GM12878 (cell line): ENCODE data around the gene SHB. TPM values are rescaled to one million over a fixed set of nuclear protein-coding genes. Genes with fewer than 3 reads are reported as not detected.

Source experiments
- ATAC-seq: fragments of 200-7000 bp; cut with Tn5 transposase; 3 replicates; pipeline ENCODE4 v1.9.1; 2020; ENCODE audit warnings: mild to moderate bottlenecking, moderate library complexity
- BruUV-seq: library from RNA; stranded (reverse); fragments of 400-500 nt; replicated peaks from 2 replicates; lab custom pipeline; 2021; lab: Mats Ljungman, UMichigan
- CTCF ChIA-PET: fragments of 300-600 bp; sonication (Branson Sonifier 250); formaldehyde crosslinking; extraction: SDS; loops from one replicate; lab custom pipeline; 2021; ENCODE audit warnings: inconsistent platforms; lab: Yijun Ruan, JAX
- POLR2A ChIA-PET: fragments of 350-600 bp; formaldehyde crosslinking; extraction: SDS; loops from one replicate; lab custom pipeline; 2021; ENCODE audit warnings: inconsistent platforms; lab: Charles Lee
- RAD21 ChIA-PET: fragments of 300-600 bp; sonication (Branson Sonifier 250); formaldehyde crosslinking; loops from one replicate; lab custom pipeline; 2023; ENCODE audit warnings: antibody characterized with exemption; ENCODE audit not compliant: unreplicated experiment; lab: Charles Lee
- SMC1A ChIA-PET: fragments of 300-600 bp; sonication (Branson Sonifier 250); formaldehyde crosslinking; loops from one replicate; lab custom pipeline; 2023; ENCODE audit not compliant: unreplicated experiment, uncharacterized antibody; lab: Charles Lee
- DNase-seq: peaks from one replicate; pipeline ENCODE4 v3.0.0-alpha.2; 2011; ENCODE audit warnings: low read depth, low spot score
- FAIRE-seq: peaks from 3 replicates; lab custom pipeline; 2011; peaks lifted over from hg19 to GRCh38; lab: Jason Lieb, UNC
- H2AFZ ChIP-seq: 2 replicates; pipeline ENCODE4 v1.6.0; 2011; ENCODE audit warnings: low read depth, low read length, control low read depth; ENCODE audit not compliant: control insufficient read depth
- H3K27ac ChIP-seq: 2 replicates; pipeline ENCODE4 v1.5.1; 2011; ENCODE audit warnings: control low read depth; ENCODE audit not compliant: control insufficient read depth, insufficient read depth
- H3K27me3 ChIP-seq, 2 experiments: replicated peaks in 1 of 2; 2 replicates each; pipeline versions ENCODE4 v1.6.0 to v1.6.1; 2011; ENCODE audit warnings: low read length in 1 of 2; ENCODE audit not compliant: control insufficient read depth in 2 of 2, insufficient read depth in 2 of 2
- H3K36me3 ChIP-seq, 2 experiments: 2 replicates each; pipeline ENCODE4 v1.5.1; 2011; ENCODE audit warnings: low read length in 1 of 2; ENCODE audit not compliant: control insufficient read depth in 2 of 2, insufficient read depth in 2 of 2
- H3K4me1 ChIP-seq: 2 replicates; pipeline ENCODE4 v1.6.1; 2011; ENCODE audit warnings: mild to moderate bottlenecking, low read length, moderate library complexity, mixed read lengths; ENCODE audit not compliant: control insufficient read depth, insufficient read depth
- H3K4me2 ChIP-seq: 2 replicates; pipeline ENCODE4 v1.6.0; 2011; ENCODE audit warnings: control low read depth; ENCODE audit not compliant: control insufficient read depth, insufficient read depth
- H3K4me3 ChIP-seq: fragments of 200-600 bp; sonication (generic); 2 replicates; pipeline ENCODE4 v1.5.1; 2016
- H3K79me2 ChIP-seq: 2 replicates; pipeline ENCODE4 v1.6.0; 2011; ENCODE audit warnings: low read length; ENCODE audit not compliant: control insufficient read depth, insufficient read depth
- H3K9ac ChIP-seq: 2 replicates; pipeline ENCODE4 v1.8.0; 2011; ENCODE audit warnings: low read length, control low read depth, mixed read lengths; ENCODE audit not compliant: control insufficient read depth, insufficient read depth
- H3K9me3 ChIP-seq: replicated peaks from 3 replicates; pipeline ENCODE4 v1.5.1; 2011; ENCODE audit warnings: mild to moderate bottlenecking, low read length; ENCODE audit not compliant: control insufficient read depth, insufficient read depth
- H4K20me1 ChIP-seq: 2 replicates; pipeline ENCODE4 v1.6.0; 2011; ENCODE audit not compliant: control insufficient read depth, insufficient read depth
- IKZF2 ChIP-seq, 2 experiments: fragments of 450-650 bp; IDR thresholded peaks; 2 replicates each; pipeline ENCODE4 v1.6.1; 2017; ENCODE audit warnings: mild to moderate bottlenecking in 2 of 2, moderate library complexity in 2 of 2
- MTA3 ChIP-seq: IDR thresholded peaks from 2 replicates; pipeline ENCODE4 v1.6.1; 2012; ENCODE audit warnings: low read length, inconsistent platforms, borderline replicate concordance
- MXI1 ChIP-seq: fragments of 150-350 bp; IDR thresholded peaks from 2 replicates; pipeline ENCODE4 v1.6.1; 2011; ENCODE audit warnings: low read depth, mild to moderate bottlenecking, inconsistent platforms, low read length, improper control_type of control experiment
- RUNX3 ChIP-seq: IDR thresholded peaks from 2 replicates; pipeline ENCODE4 v1.6.1; 2012; ENCODE audit warnings: low read length, inconsistent platforms
- ZBTB40 ChIP-seq: fragments of 450-650 bp; IDR thresholded peaks from 2 replicates; pipeline ENCODE4 v1.6.1; 2016; ENCODE audit warnings: mild to moderate bottlenecking, moderate library complexity, borderline replicate concordance
- WGBS: methylation state at CpG from one replicate; pipeline ENCODE4 v1.1.6; 2016; ENCODE audit warnings: low lambda C conversion rate; ENCODE audit not compliant: insufficient replicate concordance, insufficient coverage; ENCODE audit errors: missing lambda C conversion rate; 5-methylcytosine and 5-hydroxymethylcytosine counted together
- in situ Hi-C: fragments of 300-500 bp; cut with MboI; formaldehyde crosslinking; loops from 9 replicates; pipeline ENCODE4 v1.14.3; 2018; ENCODE audit warnings: mixed read lengths
- intact Hi-C: fragments of 100-400 bp; cut with micrococcal nuclease; formaldehyde crosslinking; loops from one replicate; pipeline ENCODE4 v1.14.2; 2022; ENCODE audit not compliant: unreplicated experiment
- polyA plus RNA-seq, 11 experiments: library from polyadenylated mRNA; depleted of rRNA in 4 of 11; unstranded in 6 of 11; stranded (reverse) in 5 of 11; fragments of >200 nt; fragmentation: Nextera tagmentation in 4 of 11; fragmentation: Illumina TruSeq in 1 of 11; extraction: Ambion mirVana in 4 of 11; extraction: Trizol in 1 of 11; gene quantifications; 1 replicate in 1 of 11; 2 replicates in 10 of 11; pipeline versions ENCODE4 v1.2.1 to v1.2.3, GENCODE V29; 2011 to 2016; ENCODE audit warnings: inconsistent platforms in 2 of 11, missing spikeins in 2 of 11, low read depth in 1 of 11
- total RNA-seq, 4 experiments: library from RNA; depleted of rRNA in 3 of 4; stranded (reverse); fragments of >200 nt in 3 of 4; fragmentation: Illumina TruSeq in 1 of 4; extraction: Trizol in 1 of 4; gene quantifications; 2 replicates each; pipeline versions ENCODE4 v1.2.1 to v1.2.3, GENCODE V29; 2013 to 2021

The SHB gene
- total and polyA plus RNA-seq, 10 of the 15 experiments (the other 5 are each of a cell fraction or from before 2014, with no cell fraction given), result 0.29 to 6.2 (median 1.3) TPM

GRCh38 chr9:37917801-37918664, 151.0 kb downstream of the SHB start:
- no peaks in the 10 kb centered on the region for H4K20me1 ChIP-seq
- BruUV-seq, result no TSS peak
- intact Hi-C loops (no loop called here), in situ Hi-C loops (loop anchor here (5.0 to 25.0 kb wide), 2 partner anchors 49 to 769 kb away; no protein-coding TSS in a partner anchor)
- no peaks in the 10 kb centered on the region; the same call in 2 of the 3 replicates for H3K9me3 ChIP-seq
- no peak overlapping the region for H2AFZ ChIP-seq
- no peak for FAIRE-seq
- ChIA-PET POLR2A (no interaction called here), SMC1A (interaction anchor here (1.0 kb wide), 1 partner anchor 16 kb away, joined by 3 read pairs; no protein-coding TSS in a partner anchor), CTCF (interaction anchor here (1.1 to 2.0 kb wide), 5 partner anchors 145 to 346 kb away, joined by 3 to 7 read pairs (median 4); no protein-coding TSS in a partner anchor), RAD21 (interaction anchor here (0.9 to 1.7 kb wide), 2 partner anchors 149 to 150 kb away, joined by 3 to 5 read pairs; no protein-coding TSS in a partner anchor)
- H3K9ac ChIP-seq, result no peak overlapping the region
- H3K27me3 ChIP-seq, result no peaks in the 10 kb centered on the region
- TF ChIP-seq MXI1 (no peak), MTA3 (no peak), IKZF2 (IDR thresholded peaks at IDR 0.05) (no peak), RUNX3 (no peak), ZBTB40 (no peak)
- no peak overlapping the region for H3K4me3 ChIP-seq
- 58% methylated on average over 21 of the region's 21 CpGs for WGBS
- H3K36me3 ChIP-seq, result no peaks in the 10 kb centered on the region
- no peaks in the 10 kb centered on the region; the same call in 1 of the 2 replicates for H3K4me1 ChIP-seq
- H3K27ac ChIP-seq, result no peak overlapping the region
- no peaks in the 10 kb centered on the region for H3K79me2 ChIP-seq
- no peak for DNase-seq
- ATAC-seq, result no peak
- H3K4me2 ChIP-seq, result no peak overlapping the region
